H1 (cell line): Measurements from ENCODE around the gene ZDHHC20. TPM values are rescaled to one million over a fixed set of nuclear protein-coding genes. Genes with fewer than 3 reads are reported as not detected.

ENCODE experiments used
- CTCF ChIA-PET: fragments of 300-600 bp; sonication (Branson Sonifier 250); formaldehyde crosslinking; loops from one replicate; lab custom pipeline; 2021; ENCODE audit not compliant: partially characterized antibody; lab: Charles Lee
- POLR2A ChIA-PET: fragments of 300-600 bp; sonication (Branson Sonifier 250); formaldehyde crosslinking; loops from one replicate; lab custom pipeline; 2021; ENCODE audit warnings: inconsistent platforms; ENCODE audit not compliant: partially characterized antibody; lab: Charles Lee
- DNase-seq, 2 experiments: peaks; one replicate each; pipeline versions ENCODE4 v3.0.0 to v3.0.0-alpha.2; 2010 to 2022; ENCODE audit warnings: low spot score in 2 of 2, low read depth in 1 of 2, mixed read lengths in 1 of 2
- FAIRE-seq: peaks from 2 replicates; lab custom pipeline; 2011; peaks lifted over from hg19 to GRCh38; lab: Jason Lieb, UNC
- H2AFZ ChIP-seq: 2 replicates; pipeline ENCODE4 v1.8.1; 2012; ENCODE audit warnings: low read length, inconsistent platforms
- H2AK5ac ChIP-seq: 2 replicates; pipeline ENCODE4 v1.6.1; 2013; ENCODE audit warnings: low read depth, low read length
- H2BK120ac ChIP-seq: replicated peaks from 2 replicates; pipeline ENCODE3; 2013; ENCODE audit warnings: low read depth, low read length, inconsistent platforms
- H2BK12ac ChIP-seq: 2 replicates; pipeline ENCODE4 v1.6.1; 2013; ENCODE audit warnings: low read depth, low read length
- H2BK15ac ChIP-seq: 2 replicates; pipeline ENCODE4 v1.6.1; 2013; ENCODE audit warnings: low read length
- H2BK20ac ChIP-seq: 2 replicates; pipeline ENCODE4 v1.6.1; 2013; ENCODE audit warnings: low read length
- H2BK5ac ChIP-seq: 2 replicates; pipeline ENCODE4 v1.6.1; 2013; ENCODE audit warnings: low read depth, low read length
- H3K14ac ChIP-seq: 2 replicates; pipeline ENCODE4 v1.6.1; 2013; ENCODE audit warnings: inconsistent platforms; ENCODE audit not compliant: insufficient read length
- H3K18ac ChIP-seq: 2 replicates; pipeline ENCODE4 v1.6.1; 2013; ENCODE audit warnings: low read length; ENCODE audit errors: extremely low read depth
- H3K23ac ChIP-seq: 2 replicates; pipeline ENCODE4 v1.6.1; 2013; ENCODE audit warnings: inconsistent platforms; ENCODE audit not compliant: insufficient read length
- H3K23me2 ChIP-seq: 2 replicates; pipeline ENCODE4 v1.6.1; 2013; ENCODE audit warnings: low read depth, low read length
- H3K27ac ChIP-seq: 2 replicates; pipeline ENCODE4 v1.6.1; 2011; ENCODE audit warnings: low read depth, low read length, inconsistent platforms
- H3K27me3 ChIP-seq, 4 experiments: replicated peaks in 1 of 4; 1 replicate in 1 of 4; 2 replicates in 3 of 4; pipeline versions ENCODE4 v1.6.1 to v1.8.1; 2011 to 2013; ENCODE audit warnings: low read length in 3 of 4, mild to moderate bottlenecking in 3 of 4, inconsistent platforms in 2 of 4, mixed read lengths in 2 of 4, moderate library complexity in 1 of 4; ENCODE audit not compliant: control insufficient read depth in 3 of 4, insufficient read depth in 3 of 4; ENCODE audit errors: extremely low read depth in 1 of 4
- H3K36me3 ChIP-seq, 4 experiments: 2 replicates each; pipeline versions ENCODE4 v1.6.1 to v1.8.1; 2011 to 2013; ENCODE audit warnings: mild to moderate bottlenecking in 4 of 4, low read length in 3 of 4, moderate library complexity in 2 of 4, control low read depth in 1 of 4, inconsistent platforms in 1 of 4; ENCODE audit not compliant: insufficient read depth in 4 of 4, control insufficient read depth in 2 of 4
- H3K4ac ChIP-seq: replicated peaks from 2 replicates; pipeline ENCODE3; 2013; ENCODE audit warnings: low read length, low read depth, mixed read lengths, inconsistent platforms; ENCODE audit not compliant: insufficient read length
- H3K4me1 ChIP-seq, 4 experiments: replicated peaks in 1 of 4; 1 replicate in 1 of 4; 2 replicates in 3 of 4; pipeline versions ENCODE4 v1.6.1 to v1.8.1; 2011 to 2013; ENCODE audit warnings: low read length in 3 of 4, inconsistent platforms in 2 of 4, mixed read lengths in 1 of 4; ENCODE audit not compliant: insufficient read depth in 4 of 4, control insufficient read depth in 3 of 4
- H3K4me2 ChIP-seq, 2 experiments: 2 replicates each; pipeline versions ENCODE4 v1.6.1 to v1.8.1; 2011 to 2013; ENCODE audit warnings: low read depth in 2 of 2, low read length in 2 of 2, control low read depth in 1 of 2, inconsistent platforms in 1 of 2, mild to moderate bottlenecking in 1 of 2; ENCODE audit not compliant: insufficient read depth in 1 of 2
- H3K4me3 ChIP-seq, 4 experiments: fragments of 200-600, 300-600 bp in 1 of 4; sonication (generic), shearing (Covaris generic), sonication (Bioruptor Twin) in 1 of 4; 2 replicates each; pipeline versions ENCODE4 v1.5.1 to v1.8.1; 2011 to 2016; ENCODE audit warnings: low read length in 4 of 4, low read depth in 3 of 4, control low read depth in 2 of 4, inconsistent platforms in 2 of 4, mild to moderate bottlenecking in 2 of 4, mixed read lengths in 1 of 4, moderate library complexity in 1 of 4; ENCODE audit not compliant: insufficient read depth in 2 of 4; ENCODE audit errors: extremely low read depth in 1 of 4
- H3K56ac ChIP-seq: replicated peaks from 2 replicates; pipeline ENCODE3; 2013; ENCODE audit warnings: low read depth, mild to moderate bottlenecking, mixed read lengths, low read length, inconsistent platforms; ENCODE audit not compliant: insufficient read length
- H3K79me1 ChIP-seq: 2 replicates; pipeline ENCODE4 v1.6.1; 2013; ENCODE audit warnings: low read depth, low read length, control low read depth
- H3K79me2 ChIP-seq, 2 experiments: 2 replicates each; pipeline versions ENCODE4 v1.6.1 to v1.8.1; 2012 to 2013; ENCODE audit warnings: low read length in 2 of 2, mild to moderate bottlenecking in 2 of 2, inconsistent platforms in 1 of 2; ENCODE audit not compliant: insufficient read depth in 2 of 2, control insufficient read depth in 1 of 2
- H3K9ac ChIP-seq, 4 experiments: replicated peaks in 1 of 4; 1 replicate in 1 of 4; 2 replicates in 3 of 4; pipeline versions ENCODE4 v1.6.1 to v1.8.1; 2011 to 2013; ENCODE audit warnings: low read depth in 3 of 4, low read length in 3 of 4, control low read depth in 2 of 4, mild to moderate bottlenecking in 2 of 4, moderate library complexity in 2 of 4, inconsistent platforms in 1 of 4; ENCODE audit errors: extremely low read depth in 1 of 4
- H3K9me3 ChIP-seq, 2 experiments: 2 replicates each; pipeline versions ENCODE4 v1.6.1 to v1.8.1; 2012 to 2013; ENCODE audit warnings: mild to moderate bottlenecking in 2 of 2, moderate library complexity in 2 of 2, control low read depth in 1 of 2, inconsistent platforms in 1 of 2, low read depth in 1 of 2, low read length in 1 of 2, mixed read lengths in 1 of 2; ENCODE audit not compliant: insufficient read depth in 2 of 2
- H4K20me1 ChIP-seq, 2 experiments: replicated peaks in 1 of 2; 2 replicates each; pipeline versions ENCODE3 to v1.8.1; 2011 to 2013; ENCODE audit warnings: inconsistent platforms in 2 of 2, low read length in 2 of 2, mild to moderate bottlenecking in 1 of 2; ENCODE audit not compliant: insufficient read depth in 2 of 2, control insufficient read depth in 1 of 2
- H4K5ac ChIP-seq: 2 replicates; pipeline ENCODE4 v1.6.1; 2013; ENCODE audit warnings: low read length, low read depth, mixed read lengths, inconsistent platforms; ENCODE audit not compliant: insufficient read length
- H4K8ac ChIP-seq: 2 replicates; pipeline ENCODE4 v1.8.0; 2013; ENCODE audit warnings: mild to moderate bottlenecking, moderate library complexity, low read length, inconsistent platforms; ENCODE audit not compliant: insufficient read depth; ENCODE audit errors: extremely low read depth
- H4K91ac ChIP-seq: replicated peaks from 2 replicates; pipeline ENCODE3; 2013; ENCODE audit warnings: low read length, mixed read lengths, inconsistent platforms; ENCODE audit not compliant: insufficient read length
- CHD1 ChIP-seq: IDR thresholded peaks from 2 replicates; pipeline ENCODE4 v1.6.1; 2012; ENCODE audit warnings: low read depth, low read length, improper control_type of control experiment
- CREB1 ChIP-seq: IDR thresholded peaks from 2 replicates; pipeline ENCODE4 v1.6.1; 2012; ENCODE audit warnings: inconsistent platforms
- KDM4A ChIP-seq: IDR thresholded peaks from one replicate; pipeline ENCODE4 v1.7.1; 2012; ENCODE audit warnings: low read depth, mild to moderate bottlenecking, moderate library complexity, low read length, inconsistent platforms; ENCODE audit not compliant: severe bottlenecking
- POLR2AphosphoS5 ChIP-seq: IDR thresholded peaks from 2 replicates; pipeline ENCODE4 v1.6.1; 2011; ENCODE audit warnings: low read depth, low read length
- POU5F1 ChIP-seq: IDR thresholded peaks from 2 replicates; pipeline ENCODE4 v1.6.1; 2011; ENCODE audit warnings: low read depth, mild to moderate bottlenecking, low read length, moderate library complexity
- TAF7 ChIP-seq: optimal IDR thresholded peaks from 2 replicates; pipeline ENCODE3; 2011; ENCODE audit warnings: low read depth, mild to moderate bottlenecking, inconsistent platforms, low read length, moderate library complexity, borderline replicate concordance
- WGBS, 2 experiments: shearing (Covaris generic) in 1 of 2; methylation state at CpG; one replicate each; pipeline versions ENCODE4 v1.1.6 to v1.1.7; 2013 to 2015; ENCODE audit warnings: low lambda C conversion rate in 2 of 2, mixed read lengths in 2 of 2, inconsistent platforms in 1 of 2, low coverage in 1 of 2, missing lambda C conversion rate in 1 of 2; ENCODE audit not compliant: insufficient replicate concordance in 2 of 2, insufficient coverage in 1 of 2, insufficient read length in 1 of 2; ENCODE audit errors: extremely low coverage in 1 of 2, missing lambda C conversion rate in 1 of 2; 5-methylcytosine and 5-hydroxymethylcytosine counted together
- polyA plus RNA-seq, 7 experiments: library from polyadenylated mRNA; depleted of rRNA in 3 of 7; stranded (reverse) in 5 of 7; unstranded in 2 of 7; fragments of >200 nt in 5 of 7; fragments of 200-250 nt in 2 of 7; gene quantifications; 1 replicate in 5 of 7; 2 replicates in 1 of 7; 4 replicates in 1 of 7; pipeline versions ENCODE4 v1.2.1 to v1.2.3, GENCODE V29; 2011 to 2013; ENCODE audit warnings: missing spikeins in 2 of 7, mixed read lengths in 2 of 7
- total RNA-seq: library from RNA; stranded (reverse); fragmentation: NEBNext Ultra II Directional; extraction: Animal tissue kit (Norgen Biotek cat#: 25700); gene quantifications from 2 replicates; pipeline ENCODE4 v1.2.1, GENCODE V29; 2021

The ZDHHC20 gene
- total and polyA plus RNA-seq, 2 of the 8 experiments (the other 6 are each of a cell fraction or from before 2014, with no cell fraction given): 16.4 to 89.0 TPM

DNA sequence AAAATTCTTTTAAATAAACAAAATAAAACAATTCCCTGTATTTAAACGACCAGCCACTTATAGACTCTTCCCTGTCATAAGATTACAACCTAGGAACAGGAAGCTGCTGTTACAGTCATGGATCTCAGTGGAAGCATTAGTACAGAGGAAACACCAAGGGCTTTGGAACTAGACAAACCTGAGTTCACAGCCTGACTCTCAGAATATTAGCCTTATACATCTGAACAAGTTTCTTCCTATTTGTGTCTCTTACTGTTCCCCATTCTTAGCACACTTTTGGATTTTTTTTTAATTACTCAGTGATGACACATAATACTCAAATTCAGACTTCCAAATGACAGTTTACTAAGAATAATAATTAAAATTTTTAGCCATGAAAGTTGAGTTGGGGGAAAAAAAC lies 46.1 kb downstream of the ZDHHC20 start:
- H3K56ac ChIP-seq: no peak overlapping the region
- DNase-seq: no peak
- no peak for FAIRE-seq
- no peak overlapping the region for H3K4ac ChIP-seq
- CTCF ChIA-PET: no interaction called here
- no peak overlapping the region for H4K5ac ChIP-seq
- H3K79me2 ChIP-seq: peaks cover 0 to 3% of the 10 kb centered on the region in 2 experiments; a peak in 1 of 4 replicates
- H3K36me3 ChIP-seq: peaks cover 3 to 19% (median 8%) of the 10 kb centered on the region in 4 experiments; a peak in 6 of 8 replicates
- H4K91ac ChIP-seq: no peak overlapping the region
- no peaks in the 10 kb centered on the region for H3K9me3 ChIP-seq
- no peak overlapping the region for H3K14ac ChIP-seq
- H3K23ac ChIP-seq: no peak overlapping the region
- no peak for TF ChIP-seq POU5F1
- no peak for TF ChIP-seq KDM4A
- TF ChIP-seq TAF7: no peak
- no peak for TF ChIP-seq CREB1
- no peak for TF ChIP-seq POLR2AphosphoS5
- TF ChIP-seq CHD1: no peak
- TF ChIP-seq, all 59 proteins: peak for 0
- H4K8ac ChIP-seq: no peak overlapping the region
- no peak overlapping the region for H3K4me3 ChIP-seq
- H2AK5ac ChIP-seq: no peak overlapping the region
- H3K23me2 ChIP-seq: no peaks in the 10 kb centered on the region
- H3K27me3 ChIP-seq: no peaks in the 10 kb centered on the region
- no peak overlapping the region for H2BK120ac ChIP-seq
- H3K18ac ChIP-seq: no peak overlapping the region
- POLR2A ChIA-PET: no interaction called here
- no peak overlapping the region for H3K9ac ChIP-seq
- no peak overlapping the region for H2BK15ac ChIP-seq
- no peak overlapping the region for H2BK5ac ChIP-seq
- no peaks in the 10 kb centered on the region for H3K79me1 ChIP-seq
- peaks cover 0 to 2% of the 10 kb centered on the region in 2 experiments for H4K20me1 ChIP-seq
- H3K4me2 ChIP-seq: no peak overlapping the region
- WGBS, 2 experiments: 94 to 100% methylated on average over 1 of the region's 1 CpG
- H3K4me1 ChIP-seq: peaks cover 0 to 7% (median 0%) of the 10 kb centered on the region in 4 experiments; a peak in 2 of 7 replicates
- no peak overlapping the region for H3K27ac ChIP-seq
- no peak overlapping the region for H2BK12ac ChIP-seq
- no peak overlapping the region for H2AFZ ChIP-seq
- H2BK20ac ChIP-seq: no peak overlapping the region
